IMR-90 (cell line): ENCODE measurements around the gene PRDM2. TPM values are rescaled to one million over a fixed set of nuclear protein-coding genes. Genes with fewer than 3 reads are reported as not detected.

ENCODE experiments used
- ATAC-seq: fragments of 200-7000 bp; cut with Tn5 transposase; 2 replicates; pipeline ENCODE4 v1.9.1; 2020; ENCODE audit warnings: low read depth, mild to moderate bottlenecking, moderate library complexity
- BruUV-seq: library from RNA; stranded (reverse); fragments of 400-500 nt; replicated peaks from 2 replicates; lab custom pipeline; 2021; lab: Mats Ljungman, UMichigan
- CTCF ChIA-PET: fragments of 300-600 bp; formaldehyde crosslinking; extraction: SDS; loops from one replicate; lab custom pipeline; 2021; ENCODE audit warnings: antibody characterized with exemption; lab: Yijun Ruan, JAX
- POLR2A ChIA-PET: fragments of 300-600 bp; sonication (Branson Sonifier 250); formaldehyde crosslinking; loops from one replicate; lab custom pipeline; 2022; ENCODE audit warnings: antibody characterized with exemption; ENCODE audit not compliant: unreplicated experiment; lab: Charles Lee
- DNase-seq: peaks from one replicate; pipeline ENCODE4 v3.0.0; 2013
- H2AFZ ChIP-seq: replicated peaks from 2 replicates; pipeline ENCODE3; 2013; ENCODE audit warnings: low read length, mild to moderate bottlenecking; ENCODE audit not compliant: poor library complexity
- H2AK5ac ChIP-seq: 2 replicates; pipeline ENCODE4 v1.6.1; 2013; ENCODE audit warnings: low read depth, low read length, inconsistent platforms
- H2AK9ac ChIP-seq: replicated peaks from 2 replicates; pipeline ENCODE3; 2013; ENCODE audit warnings: mild to moderate bottlenecking, low read depth, low read length, moderate library complexity; ENCODE audit not compliant: poor library complexity
- H2BK120ac ChIP-seq: 2 replicates; pipeline ENCODE4 v1.6.1; 2013; ENCODE audit warnings: low read depth, low read length, inconsistent platforms
- H2BK15ac ChIP-seq: 3 replicates; pipeline ENCODE4 v1.6.1; 2013; ENCODE audit warnings: low read depth, low read length, inconsistent platforms
- H2BK20ac ChIP-seq: 2 replicates; pipeline ENCODE4 v1.6.1; 2013; ENCODE audit warnings: low read depth, mild to moderate bottlenecking, inconsistent platforms, low read length, moderate library complexity
- H2BK5ac ChIP-seq: 2 replicates; pipeline ENCODE4 v1.6.1; 2013; ENCODE audit warnings: mild to moderate bottlenecking, low read depth, low read length, inconsistent platforms; ENCODE audit not compliant: poor library complexity, severe bottlenecking
- H3K14ac ChIP-seq: replicated peaks from 2 replicates; pipeline ENCODE4 v1.6.1; 2013; ENCODE audit warnings: low read depth, low read length, inconsistent platforms
- H3K18ac ChIP-seq: 2 replicates; pipeline ENCODE4 v1.6.1; 2013; ENCODE audit warnings: low read depth, low read length, control low read depth
- H3K23ac ChIP-seq: 2 replicates; pipeline ENCODE4 v1.6.1; 2013; ENCODE audit warnings: low read depth, low read length, inconsistent platforms
- H3K27ac ChIP-seq: 2 replicates; pipeline ENCODE4 v1.5.1; 2013; ENCODE audit warnings: mild to moderate bottlenecking, control low read depth, low read length; ENCODE audit not compliant: insufficient read depth
- H3K27me3 ChIP-seq: 2 replicates; pipeline ENCODE4 v1.6.1; 2013; ENCODE audit warnings: low read length; ENCODE audit not compliant: control insufficient read depth, insufficient read depth
- H3K36me3 ChIP-seq: 2 replicates; pipeline ENCODE4 v1.6.1; 2013; ENCODE audit warnings: low read length, mixed read lengths; ENCODE audit not compliant: control insufficient read depth, insufficient read depth
- H3K4ac ChIP-seq: 2 replicates; pipeline ENCODE4 v1.6.1; 2013; ENCODE audit warnings: low read depth, low read length, inconsistent platforms
- H3K4me1 ChIP-seq: 2 replicates; pipeline ENCODE4 v1.6.1; 2013; ENCODE audit warnings: low read length, mixed read lengths; ENCODE audit not compliant: control insufficient read depth, insufficient read depth
- H3K4me2 ChIP-seq: 2 replicates; pipeline ENCODE4 v1.6.1; 2013; ENCODE audit warnings: low read depth, mild to moderate bottlenecking, control low read depth, low read length, moderate library complexity
- H3K4me3 ChIP-seq: 2 replicates; pipeline ENCODE4 v1.5.1; 2013; ENCODE audit warnings: low read depth, mild to moderate bottlenecking, control low read depth, low read length, moderate library complexity; ENCODE audit not compliant: insufficient read depth
- H3K56ac ChIP-seq: 2 replicates; pipeline ENCODE4 v1.6.1; 2013; ENCODE audit warnings: low read length, inconsistent platforms; ENCODE audit not compliant: insufficient read depth; ENCODE audit errors: extremely low read depth
- H3K79me1 ChIP-seq, 2 experiments: 2 replicates each; pipeline ENCODE4 v1.6.1; 2013; ENCODE audit warnings: low read length in 2 of 2, inconsistent platforms in 1 of 2, low read depth in 1 of 2
- H3K9ac ChIP-seq: 2 replicates; pipeline ENCODE4 v1.6.1; 2013; ENCODE audit warnings: low read depth, low read length, control low read depth
- H3K9me1 ChIP-seq: 2 replicates; pipeline ENCODE4 v1.6.1; 2013; ENCODE audit warnings: low read length, inconsistent platforms; ENCODE audit not compliant: insufficient read depth
- H3K9me3 ChIP-seq: 2 replicates; pipeline ENCODE4 v1.6.1; 2013; ENCODE audit warnings: low read length; ENCODE audit not compliant: control insufficient read depth, insufficient read depth
- H4K20me1 ChIP-seq: 2 replicates; pipeline ENCODE4 v1.6.1; 2013; ENCODE audit warnings: low read length, inconsistent platforms; ENCODE audit not compliant: insufficient read depth
- H4K5ac ChIP-seq: 2 replicates; pipeline ENCODE4 v1.6.1; 2013; ENCODE audit warnings: mild to moderate bottlenecking, low read depth, low read length, control low read depth
- H4K8ac ChIP-seq, 2 experiments: 2 replicates each; pipeline ENCODE4 v1.6.1; 2013; ENCODE audit warnings: low read depth in 2 of 2, low read length in 2 of 2, control low read depth in 1 of 2, inconsistent platforms in 1 of 2
- H4K91ac ChIP-seq: 2 replicates; pipeline ENCODE4 v1.6.1; 2013; ENCODE audit warnings: low read depth, low read length, inconsistent platforms; ENCODE audit not compliant: insufficient read depth
- MAFK ChIP-seq: IDR thresholded peaks from 2 replicates; pipeline ENCODE4 v1.6.1; 2012; ENCODE audit warnings: low read depth, low read length, improper control_type of control experiment
- MXI1 ChIP-seq: IDR thresholded peaks from 2 replicates; pipeline ENCODE4 v1.6.1; 2012; ENCODE audit warnings: low read depth, mild to moderate bottlenecking, low read length, moderate library complexity, borderline replicate concordance
- NFE2L2 ChIP-seq: fragments of 150-350 bp; IDR thresholded peaks from 2 replicates; pipeline ENCODE4 v1.6.1; 2016; ENCODE audit warnings: low read depth, mild to moderate bottlenecking, low read length
- WGBS, 2 experiments: methylation state at CpG; one replicate each; pipeline versions ENCODE4 v1.1.5 to v1.1.7; 2013; ENCODE audit warnings: missing lambda C conversion rate in 2 of 2; ENCODE audit not compliant: insufficient read length in 1 of 2; ENCODE audit errors: extremely low coverage in 2 of 2; 5-methylcytosine and 5-hydroxymethylcytosine counted together
- dilution Hi-C: fragments of 300-500 bp; cut with HindIII; formaldehyde crosslinking; loops from one replicate; pipeline ENCODE4 v1.14.3; 2018; ENCODE audit warnings: low sequenced_read_pairs; ENCODE audit not compliant: unreplicated experiment
- in situ Hi-C: fragments of 300-500 bp; cut with MboI; formaldehyde crosslinking; loops from 3 replicates; pipeline ENCODE4 v1.14.3; 2019; ENCODE audit warnings: low sequenced_read_pairs, inconsistent platforms, mixed read lengths
- intact Hi-C: fragments of 100-400 bp; cut with micrococcal nuclease; formaldehyde crosslinking; loops from 2 replicates; pipeline ENCODE4 v1.10.0; 2022
- polyA plus RNA-seq, 3 experiments: library from polyadenylated mRNA; depleted of rRNA; stranded (reverse); fragments of >200 nt; gene quantifications; 2 replicates each; pipeline ENCODE4 v1.2.3, GENCODE V29; 2012; ENCODE audit warnings: low replicate concordance in 1 of 3
- total RNA-seq: library from RNA; depleted of rRNA; stranded (reverse); fragments of >200 nt; gene quantifications from 2 replicates; pipeline ENCODE4 v1.2.3, GENCODE V29; 2012
- TF ChIP-seq, protein P1 (sequence below): fragments of 150-350 bp; IDR thresholded peaks from 2 replicates; pipeline ENCODE4 v1.6.1; 2017; ENCODE audit warnings: mild to moderate bottlenecking, antibody characterized with exemption, low read length, low read depth

Gene PRDM2
- total and polyA plus RNA-seq, 2 of the 4 experiments (the other 2 are of a cell fraction), result 3.4 to 8.9 TPM

DNA sequence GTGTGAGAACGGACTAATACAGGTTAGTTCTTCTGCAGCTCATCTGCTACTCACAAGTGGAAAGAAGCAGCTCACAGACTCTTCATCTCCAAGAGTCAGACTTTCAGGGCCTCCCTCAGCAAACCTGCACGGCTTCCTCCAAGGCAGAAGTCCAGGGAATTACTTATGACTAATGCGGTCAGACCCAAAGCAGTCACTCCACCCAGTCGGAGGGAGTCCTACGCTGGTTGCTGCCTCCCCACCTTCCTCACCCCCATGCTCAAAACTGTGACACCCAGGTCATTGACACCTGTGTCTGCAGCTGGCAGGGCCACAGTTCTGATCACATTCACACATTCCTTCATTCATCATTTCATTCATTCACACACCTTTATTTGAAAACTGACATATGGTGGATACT is 38.4 kb upstream of the PRDM2 start:
- Histone ChIP-seq H3K27me3 (no peaks in the 10 kb centered on the region), H3K79me1 (no peaks in the 10 kb centered on the region), H3K4me1 (no peaks in the 10 kb centered on the region), H2AK9ac (peak overlapping the region; percentile 52), H4K91ac (no peak overlapping the region), H2BK120ac (no peak overlapping the region), H3K27ac (no peak overlapping the region), H3K9ac (no peak overlapping the region), H3K18ac (no peak overlapping the region), H2AK5ac (no peak overlapping the region), H4K5ac (no peak overlapping the region), H3K36me3 (no peaks in the 10 kb centered on the region), H4K20me1 (no peaks in the 10 kb centered on the region), H4K8ac (no peak overlapping the region), H3K14ac (no peak overlapping the region), H2BK20ac (no peak overlapping the region), H3K9me3 (0 out of 2 replicates have a peak, but pooled peaks cover 2% of the 10 kb centered on the region), H2BK5ac (no peak overlapping the region), H3K4me2 (no peak overlapping the region), H3K9me1 (no peaks in the 10 kb centered on the region), H2BK15ac (no peak overlapping the region), H3K4me3 (no peak overlapping the region), H3K56ac (no peak overlapping the region), H3K4ac (no peak overlapping the region), H2AFZ (no peak overlapping the region), H3K23ac (no peak overlapping the region)
- dilution Hi-C loops (no loop called here), intact Hi-C loops (no loop called here), in situ Hi-C loops (no loop called here)
- POLR2A ChIA-PET, result no interaction called here
- TF ChIP-seq MAFK (no peak), MXI1 (no peak), NFE2L2 (no peak)
- TF ChIP-seq, protein P1, sequence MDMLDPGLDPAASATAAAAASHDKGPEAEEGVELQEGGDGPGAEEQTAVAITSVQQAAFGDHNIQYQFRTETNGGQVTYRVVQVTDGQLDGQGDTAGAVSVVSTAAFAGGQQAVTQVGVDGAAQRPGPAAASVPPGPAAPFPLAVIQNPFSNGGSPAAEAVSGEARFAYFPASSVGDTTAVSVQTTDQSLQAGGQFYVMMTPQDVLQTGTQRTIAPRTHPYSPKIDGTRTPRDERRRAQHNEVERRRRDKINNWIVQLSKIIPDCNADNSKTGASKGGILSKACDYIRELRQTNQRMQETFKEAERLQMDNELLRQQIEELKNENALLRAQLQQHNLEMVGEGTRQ, result no peak
- BruUV-seq, result no TSS peak
- CTCF ChIA-PET, result no interaction called here
- no peak for ATAC-seq
- DNase-seq, result no peak
- WGBS, 2 experiments, result 50% methylated on average over 2 of the region's 5 CpGs; no CpG with 5 or more reads in 1 of the 2 experiments
